Activated CD8-positive, alpha-beta memory T cell treated with anti-CD3 and anti-CD28 coated beads for 36 hours (primary cell): ENCODE data around the gene PPP1R13B. TPM values are rescaled to one million over a fixed set of nuclear protein-coding genes. Genes with fewer than 3 reads are reported as not detected.

Source experiments
- CTCF ChIA-PET: fragments of 350-600 bp; sonication (Branson Sonifier 250); formaldehyde crosslinking; loops from one replicate; lab custom pipeline; 2021; ENCODE audit warnings: antibody characterized with exemption; lab: Charles Lee
- POLR2A ChIA-PET: fragments of 350-600 bp; sonication (Branson Sonifier 250); formaldehyde crosslinking; loops from one replicate; lab custom pipeline; 2021; ENCODE audit warnings: antibody characterized with exemption; lab: Charles Lee
- total RNA-seq, 2 experiments: library from RNA; stranded (reverse); gene quantifications; one replicate each; pipeline ENCODE4 v1.2.3, GENCODE V29; 2021

Gene PPP1R13B
- total RNA-seq, 2 experiments from 2014 or later, result 12.4 to 12.7 TPM

GRCh38 chr14:103714063-103714724 lies 133.2 kb downstream of the PPP1R13B start:
- CTCF ChIA-PET, result interaction anchor here (0.6 kb wide), 1 partner anchor 92 kb away, joined by 3 read pairs; no protein-coding TSS in a partner anchor

GRCh38 chr14:103713304-103714062 lies 133.9 kb downstream of the PPP1R13B start:
- CTCF ChIA-PET, result no interaction called here
- POLR2A ChIA-PET, result no interaction called here

More at GRCh38 chr14:103714063-103714724, 133.2 kb downstream of the PPP1R13B start:
- POLR2A ChIA-PET, result interaction anchor here (0.6 kb wide), 1 partner anchor 15 kb away, joined by 3 read pairs; no protein-coding TSS in a partner anchor

- POLR2A ChIA-PET, result no interaction called here
- CTCF ChIA-PET, result no interaction called here
Observed at GRCh38 chr14:103712633-103713247, 134.6 kb downstream of the PPP1R13B start.

GRCh38 chr14:103711516-103712431 lies 135.6 kb downstream of the PPP1R13B start:
- ChIA-PET POLR2A (no interaction called here), CTCF (no interaction called here)

GRCh38 chr14:103710771-103711377 lies 136.5 kb downstream of the PPP1R13B start:
- ChIA-PET POLR2A (no interaction called here), CTCF (no interaction called here)

- ChIA-PET POLR2A (no interaction called here), CTCF (no interaction called here)
Observed at GRCh38 chr14:103709814-103710213, 137.6 kb downstream of the PPP1R13B start.

GRCh38 chr14:103708750-103709187 lies 138.6 kb downstream of the PPP1R13B start:
- CTCF ChIA-PET, result no interaction called here
- POLR2A ChIA-PET, result interaction anchor here (0.6 kb wide), 1 partner anchor 26 kb away, joined by 3 read pairs; no protein-coding TSS in a partner anchor

- POLR2A ChIA-PET, result interaction anchor here (1.6 kb wide), 1 partner anchor 8 kb away, joined by 3 read pairs; the partner anchor contains the start of genes XRCC3 and ZFYVE21
- CTCF ChIA-PET, result no interaction called here
Observed at GRCh38 chr14:103707329-103708263, 139.8 kb downstream of the PPP1R13B start.

GRCh38 chr14:103706551-103707328 lies 140.6 kb downstream of the PPP1R13B start:
- ChIA-PET POLR2A (interaction anchor here (1.6 kb wide), 1 partner anchor 9 kb away, joined by 3 read pairs; the partner anchor contains the start of genes XRCC3 and ZFYVE21), CTCF (no interaction called here)

- ChIA-PET CTCF (no interaction called here), POLR2A (interaction anchor here (0.8 to 1.6 kb wide), 2 partner anchors 10 kb away, joined by 3 read pairs; partner anchors contain the start of genes XRCC3 and ZFYVE21)
Observed at GRCh38 chr14:103705504-103706284, 141.7 kb downstream of the PPP1R13B start.

GRCh38 chr14:103705118-103705503 lies 142.3 kb downstream of the PPP1R13B start:
- CTCF ChIA-PET, result no interaction called here
- POLR2A ChIA-PET, result interaction anchor here (0.8 kb wide), 1 partner anchor 11 kb away, joined by 3 read pairs; the partner anchor contains the start of gene ZFYVE21

GRCh38 chr14:103704708-103705107 lies 142.7 kb downstream of the PPP1R13B start:
- ChIA-PET CTCF (no interaction called here), POLR2A (interaction anchor here (0.8 kb wide), 1 partner anchor 11 kb away, joined by 3 read pairs; the partner anchor contains the start of gene ZFYVE21)

- ChIA-PET POLR2A (interaction anchor here (0.6 kb wide), 1 partner anchor 31 kb away, joined by 5 read pairs; no protein-coding TSS in a partner anchor), CTCF (interaction anchor here (0.6 to 1.2 kb wide), 2 partner anchors 11 to 99 kb away, joined by 3 to 5 read pairs; no protein-coding TSS in a partner anchor)
Observed at GRCh38 chr14:103703433-103704385, 143.7 kb downstream of the PPP1R13B start.
